ENCODE data around the gene RDX.

- TF ChIP-seq POLR2A (IDR thresholded peaks at IDR 0.05), result no peak
- no peak for TF ChIP-seq CTCF (IDR thresholded peaks at IDR 0.05)
These were observed 43.2 kb upstream of the RDX start for GRCh38 chr11:110339456-110340250.

Measured in esophagus squamous epithelium (tissue), 4 donors.